GM21367 (cell line): ENCODE measurements around the gene CCM2L.

Source experiments
- ATAC-seq: cut with Tn5 transposase; IDR thresholded peaks from one replicate; pipeline ENCODE4 v1.9.1; 2021; ENCODE audit not compliant: unreplicated experiment

The CCM2L gene

GRCh38 chr20:32056708-32057483 lies 46.7 kb downstream of the CCM2L start:
- ATAC-seq, result no peak

GRCh38 chr20:32057656-32058184 lies 47.5 kb downstream of the CCM2L start:
- no peak for ATAC-seq

- no peak for ATAC-seq
Observed at GRCh38 chr20:32059189-32059588, 49.0 kb downstream of the CCM2L start.

- no peak for ATAC-seq
Observed at GRCh38 chr20:32062776-32063170, 52.5 kb downstream of the CCM2L start.

GRCh38 chr20:32063695-32064094 lies 53.5 kb downstream of the CCM2L start:
- no peak for ATAC-seq

- ATAC-seq, result no peak
Observed at GRCh38 chr20:32064667-32065066, 54.4 kb downstream of the CCM2L start.

- ATAC-seq, result no peak
Observed at GRCh38 chr20:32067234-32067821, 57.1 kb downstream of the CCM2L start.

- ATAC-seq, result no peak
Observed at GRCh38 chr20:32068174-32068573, 57.9 kb downstream of the CCM2L start.

- ATAC-seq, result no peak
Observed at GRCh38 chr20:32069711-32070110, 59.5 kb downstream of the CCM2L start.

GRCh38 chr20:32070282-32070681 lies 60.0 kb downstream of the CCM2L start:
- no peak for ATAC-seq

- ATAC-seq, result no peak
Observed at GRCh38 chr20:32070690-32071213, 60.5 kb downstream of the CCM2L start.

GRCh38 chr20:32071395-32072167 lies 61.3 kb downstream of the CCM2L start:
- ATAC-seq, result no peak

- no peak for ATAC-seq
Observed at GRCh38 chr20:32072168-32072750, 62.0 kb downstream of the CCM2L start.

GRCh38 chr20:32075534-32075933 lies 65.3 kb downstream of the CCM2L start:
- no peak for ATAC-seq

- no peak for ATAC-seq
Observed at GRCh38 chr20:32077190-32077589, 67.0 kb downstream of the CCM2L start.

GRCh38 chr20:32078322-32078721 lies 68.1 kb downstream of the CCM2L start:
- no peak for ATAC-seq

- ATAC-seq, result no peak
Observed at GRCh38 chr20:32078791-32079190, 68.6 kb downstream of the CCM2L start.

GRCh38 chr20:32079655-32080109 lies 69.4 kb downstream of the CCM2L start:
- ATAC-seq, result no peak

GRCh38 chr20:32080783-32081182 lies 70.5 kb downstream of the CCM2L start:
- ATAC-seq, result no peak
